GM23338 (cell line): ENCODE data around the gene SPOUT1.

Experiments used
- EZH2 ChIP-seq: fragments of 200-600 bp; sonication (generic); IDR thresholded peaks from one replicate; pipeline ENCODE4 v1.8.0; 2017; ENCODE audit warnings: antibody characterized with exemption, mild to moderate bottlenecking, low read depth; ENCODE audit not compliant: unreplicated experiment
- JUNB ChIP-seq: IDR thresholded peaks from one replicate; pipeline ENCODE4 v1.6.1; 2016; ENCODE audit warnings: antibody characterized with exemption; ENCODE audit not compliant: unreplicated experiment
- STAT1 ChIP-seq: IDR thresholded peaks from one replicate; pipeline ENCODE4 v1.6.1; 2016; ENCODE audit warnings: antibody characterized with exemption; ENCODE audit not compliant: unreplicated experiment

- TF ChIP-seq JUNB (no peak), EZH2 (no peak), STAT1 (no peak)
Observed at GRCh38 chr9:128877852-128878251, 48.3 kb upstream of the SPOUT1 start.
